Measurements from ENCODE around the gene MYH14.

MYH14 gene

DNA sequence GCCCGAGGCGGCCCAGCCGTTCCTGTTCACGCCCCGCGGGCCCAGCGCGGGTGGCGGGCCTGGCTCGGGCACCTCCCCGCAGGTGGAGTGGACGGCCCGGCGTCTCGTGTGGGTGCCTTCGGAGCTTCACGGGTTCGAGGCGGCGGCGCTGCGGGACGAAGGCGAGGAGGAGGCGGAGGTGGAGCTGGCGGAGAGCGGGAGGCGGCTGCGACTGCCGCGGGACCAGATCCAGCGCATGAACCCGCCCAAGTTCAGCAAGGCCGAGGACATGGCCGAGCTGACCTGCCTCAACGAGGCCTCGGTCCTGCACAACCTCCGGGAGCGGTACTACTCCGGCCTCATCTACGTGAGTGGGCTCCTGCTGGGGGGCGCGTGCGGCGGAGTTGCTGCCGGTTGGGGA is 7.0 kb downstream of the MYH14 start:
- H3K9me3 Mint-ChIP-seq = peaks cover 10% of the 10 kb centered on the region
- H3K4me3 Mint-ChIP-seq = no peak overlapping the region
- no peak overlapping the region for H3K27ac Mint-ChIP-seq
- H3K4me1 Mint-ChIP-seq = no peaks in the 10 kb centered on the region
- peaks cover 15% of the 10 kb centered on the region for H3K36me3 Mint-ChIP-seq (ENCODE audit: low read depth)
- TF ChIP-seq, protein P1, sequence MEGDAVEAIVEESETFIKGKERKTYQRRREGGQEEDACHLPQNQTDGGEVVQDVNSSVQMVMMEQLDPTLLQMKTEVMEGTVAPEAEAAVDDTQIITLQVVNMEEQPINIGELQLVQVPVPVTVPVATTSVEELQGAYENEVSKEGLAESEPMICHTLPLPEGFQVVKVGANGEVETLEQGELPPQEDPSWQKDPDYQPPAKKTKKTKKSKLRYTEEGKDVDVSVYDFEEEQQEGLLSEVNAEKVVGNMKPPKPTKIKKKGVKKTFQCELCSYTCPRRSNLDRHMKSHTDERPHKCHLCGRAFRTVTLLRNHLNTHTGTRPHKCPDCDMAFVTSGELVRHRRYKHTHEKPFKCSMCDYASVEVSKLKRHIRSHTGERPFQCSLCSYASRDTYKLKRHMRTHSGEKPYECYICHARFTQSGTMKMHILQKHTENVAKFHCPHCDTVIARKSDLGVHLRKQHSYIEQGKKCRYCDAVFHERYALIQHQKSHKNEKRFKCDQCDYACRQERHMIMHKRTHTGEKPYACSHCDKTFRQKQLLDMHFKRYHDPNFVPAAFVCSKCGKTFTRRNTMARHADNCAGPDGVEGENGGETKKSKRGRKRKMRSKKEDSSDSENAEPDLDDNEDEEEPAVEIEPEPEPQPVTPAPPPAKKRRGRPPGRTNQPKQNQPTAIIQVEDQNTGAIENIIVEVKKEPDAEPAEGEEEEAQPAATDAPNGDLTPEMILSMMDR (IDR thresholded peaks at IDR 0.05; ENCODE audit: unreplicated experiment in 3 of 3) = no peak
- peaks cover 26% of the 10 kb centered on the region for H3K27me3 Mint-ChIP-seq (ENCODE audit: low read depth)

DNA sequence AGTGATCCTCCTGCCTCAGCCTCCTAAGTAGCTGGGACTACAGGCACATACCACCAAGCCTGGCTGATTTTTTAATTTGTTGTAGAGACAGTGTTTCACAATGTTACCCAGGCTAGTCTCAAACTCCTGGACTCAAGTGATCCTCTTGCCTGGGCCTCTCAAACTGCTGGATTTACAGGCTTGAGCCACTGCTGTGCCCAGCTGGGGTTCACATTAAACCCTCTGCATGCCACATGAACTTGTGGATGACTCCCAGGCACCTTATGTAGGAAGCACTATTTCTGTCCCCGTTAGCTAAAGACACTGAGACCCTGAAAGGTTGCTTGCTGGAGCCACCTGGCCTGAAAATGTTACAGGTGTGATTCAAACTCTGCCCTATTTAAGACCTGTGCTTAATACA is 10.5 kb downstream of the MYH14 start:
- no peak overlapping the region for H3K27ac Mint-ChIP-seq
- H3K4me1 Mint-ChIP-seq = no peaks in the 10 kb centered on the region
- peaks cover 10% of the 10 kb centered on the region for H3K9me3 Mint-ChIP-seq
- TF ChIP-seq, protein P1 (IDR thresholded peaks at IDR 0.05; ENCODE audit: unreplicated experiment in 3 of 3) = no peak
- H3K4me3 Mint-ChIP-seq = no peak overlapping the region
- peaks cover 15% of the 10 kb centered on the region for H3K36me3 Mint-ChIP-seq (ENCODE audit: low read depth)
- peaks cover 5% of the 10 kb centered on the region for H3K27me3 Mint-ChIP-seq (ENCODE audit: low read depth)

DNA sequence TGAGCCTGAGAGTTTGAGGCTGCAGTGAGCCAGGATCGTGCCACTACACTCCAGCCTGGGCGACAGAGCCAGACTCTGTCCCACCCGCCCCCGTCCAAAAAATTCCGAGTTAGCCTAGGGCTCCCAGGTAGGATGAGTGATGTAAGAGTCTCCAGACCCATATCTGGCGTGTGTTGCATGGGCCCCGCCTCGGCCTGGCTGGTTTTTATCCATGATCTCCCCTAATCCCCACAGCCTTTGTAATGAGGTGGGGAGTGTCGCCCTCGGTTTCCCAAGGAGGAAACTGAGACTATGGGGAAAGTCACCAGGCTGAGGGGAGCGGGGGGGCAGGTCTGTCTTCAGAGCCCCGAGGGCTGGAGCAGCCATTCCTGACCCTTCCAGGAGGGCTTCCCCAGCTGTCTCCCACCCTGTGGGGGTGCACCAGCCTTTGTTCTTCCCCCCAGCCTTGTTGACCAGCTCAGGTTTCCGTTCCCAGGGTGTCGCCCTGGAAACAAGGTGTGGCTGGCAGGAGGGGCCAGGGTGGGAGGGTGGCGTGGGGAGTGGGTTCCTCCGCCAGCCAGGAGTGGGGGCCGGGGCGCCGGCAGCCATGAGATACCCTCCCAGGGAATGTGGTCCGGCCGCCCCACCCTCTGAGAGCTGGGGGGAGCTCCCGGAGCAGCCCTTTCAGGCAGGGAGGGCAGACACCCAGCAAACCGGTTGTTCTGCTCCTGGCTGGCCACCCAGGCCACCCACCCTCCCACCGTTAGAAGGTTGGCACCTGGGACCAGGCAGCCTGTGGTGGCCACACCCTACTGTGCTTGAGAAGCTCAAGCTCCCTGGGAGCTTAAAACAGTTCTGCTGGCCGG is 11.5 kb downstream of the MYH14 start:
- no peaks in the 10 kb centered on the region for H3K4me1 Mint-ChIP-seq
- peaks cover 5% of the 10 kb centered on the region for H3K27me3 Mint-ChIP-seq (ENCODE audit: low read depth)
- H3K27ac Mint-ChIP-seq = no peak overlapping the region
- peaks cover 14% of the 10 kb centered on the region for H3K36me3 Mint-ChIP-seq (ENCODE audit: low read depth)
- peaks cover 10% of the 10 kb centered on the region for H3K9me3 Mint-ChIP-seq
- TF ChIP-seq, protein P1 (IDR thresholded peaks at IDR 0.05; ENCODE audit: unreplicated experiment in 3 of 3) = no peak
- no peak overlapping the region for H3K4me3 Mint-ChIP-seq

DNA sequence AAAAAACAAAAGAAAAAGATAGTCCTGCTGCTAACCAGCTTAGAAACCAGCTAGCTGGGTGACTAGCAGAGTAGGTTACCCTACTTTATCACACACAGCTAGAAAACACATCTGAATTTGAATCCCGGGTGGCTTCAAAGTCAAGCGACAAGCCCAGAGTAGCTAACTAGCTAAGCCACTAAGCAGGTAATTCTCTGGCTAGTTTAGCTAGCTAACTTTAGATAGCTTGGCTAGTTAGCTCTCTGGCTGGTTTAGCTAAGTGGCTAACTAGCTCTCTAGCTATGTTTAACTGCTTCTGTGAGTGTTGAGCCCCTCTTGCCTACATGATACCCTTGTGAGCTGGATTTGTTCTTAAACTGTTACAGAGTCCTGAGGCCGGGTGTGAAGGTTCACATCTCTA is 12.4 kb downstream of the MYH14 start:
- H3K27me3 Mint-ChIP-seq (ENCODE audit: low read depth) = peaks cover 5% of the 10 kb centered on the region
- peaks cover 7% of the 10 kb centered on the region for H3K9me3 Mint-ChIP-seq
- H3K27ac Mint-ChIP-seq = no peak overlapping the region
- H3K4me3 Mint-ChIP-seq = no peak overlapping the region
- H3K36me3 Mint-ChIP-seq (ENCODE audit: low read depth) = peaks cover 11% of the 10 kb centered on the region
- TF ChIP-seq, protein P1 (IDR thresholded peaks at IDR 0.05; ENCODE audit: unreplicated experiment in 3 of 3) = no peak
- H3K4me1 Mint-ChIP-seq = no peaks in the 10 kb centered on the region

DNA sequence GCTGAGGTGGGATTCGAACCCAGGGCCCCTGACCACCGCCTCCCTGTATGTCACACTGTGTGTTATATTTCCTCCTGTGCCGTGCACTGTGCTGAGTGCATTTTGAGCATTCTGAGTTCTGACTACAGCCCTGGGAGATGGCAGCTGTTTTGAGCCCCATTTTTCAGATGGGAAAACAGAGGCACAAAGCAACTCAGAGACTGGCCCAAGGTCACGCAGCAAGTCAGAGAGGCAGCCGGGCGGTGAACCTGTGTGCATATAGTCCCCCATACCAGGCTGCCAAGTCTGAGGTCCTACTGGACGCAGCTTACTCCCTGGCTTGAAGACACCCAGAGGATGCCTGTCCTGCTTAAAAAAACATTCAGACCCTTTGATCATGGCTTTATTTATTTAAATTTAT is 17.7 kb downstream of the MYH14 start:
- peaks cover 7% of the 10 kb centered on the region for H3K27me3 Mint-ChIP-seq (ENCODE audit: low read depth)
- H3K4me1 Mint-ChIP-seq = no peaks in the 10 kb centered on the region
- TF ChIP-seq, protein P1 (IDR thresholded peaks at IDR 0.05; ENCODE audit: unreplicated experiment in 3 of 3) = no peak
- H3K9me3 Mint-ChIP-seq = peaks cover 8% of the 10 kb centered on the region
- H3K27ac Mint-ChIP-seq = no peak overlapping the region
- H3K4me3 Mint-ChIP-seq = no peak overlapping the region
- peaks cover 18% of the 10 kb centered on the region for H3K36me3 Mint-ChIP-seq (ENCODE audit: low read depth)
